ENCODE data around the gene FRS2.
A peak's percentile ranks its signal among the peaks of the same experiment; 100 is the strongest.

The FRS2 gene

DNA sequence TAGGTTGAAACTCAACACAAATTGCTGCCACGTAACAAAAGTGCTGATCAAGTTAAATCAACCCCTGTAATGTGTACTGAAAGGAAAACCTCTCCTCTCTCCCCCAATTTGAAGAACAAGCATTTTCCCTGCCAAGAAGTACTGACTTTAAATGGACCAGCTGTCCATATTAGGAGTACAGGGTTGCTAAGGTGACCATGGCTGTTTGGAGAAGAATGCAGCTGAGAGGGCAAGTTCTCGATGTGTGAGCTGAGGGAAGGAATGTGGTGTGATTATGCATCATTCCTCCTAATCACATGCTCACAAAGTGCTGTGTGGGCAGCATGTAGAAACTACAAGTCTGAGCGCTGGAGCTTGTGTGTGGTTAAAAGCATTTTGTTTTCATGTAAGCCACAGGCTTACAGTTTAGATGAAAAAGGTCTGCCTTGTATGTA is 64.2 kb downstream of the FRS2 start:
- peak; percentile 98 for DNase-seq (ENCODE audit: low read depth)
- H3K4me3 ChIP-seq (ENCODE audit: low read length): no peak overlapping the region
- TF ChIP-seq, protein P1, sequence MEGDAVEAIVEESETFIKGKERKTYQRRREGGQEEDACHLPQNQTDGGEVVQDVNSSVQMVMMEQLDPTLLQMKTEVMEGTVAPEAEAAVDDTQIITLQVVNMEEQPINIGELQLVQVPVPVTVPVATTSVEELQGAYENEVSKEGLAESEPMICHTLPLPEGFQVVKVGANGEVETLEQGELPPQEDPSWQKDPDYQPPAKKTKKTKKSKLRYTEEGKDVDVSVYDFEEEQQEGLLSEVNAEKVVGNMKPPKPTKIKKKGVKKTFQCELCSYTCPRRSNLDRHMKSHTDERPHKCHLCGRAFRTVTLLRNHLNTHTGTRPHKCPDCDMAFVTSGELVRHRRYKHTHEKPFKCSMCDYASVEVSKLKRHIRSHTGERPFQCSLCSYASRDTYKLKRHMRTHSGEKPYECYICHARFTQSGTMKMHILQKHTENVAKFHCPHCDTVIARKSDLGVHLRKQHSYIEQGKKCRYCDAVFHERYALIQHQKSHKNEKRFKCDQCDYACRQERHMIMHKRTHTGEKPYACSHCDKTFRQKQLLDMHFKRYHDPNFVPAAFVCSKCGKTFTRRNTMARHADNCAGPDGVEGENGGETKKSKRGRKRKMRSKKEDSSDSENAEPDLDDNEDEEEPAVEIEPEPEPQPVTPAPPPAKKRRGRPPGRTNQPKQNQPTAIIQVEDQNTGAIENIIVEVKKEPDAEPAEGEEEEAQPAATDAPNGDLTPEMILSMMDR (IDR thresholded peaks at IDR 0.05; ENCODE audit: insufficient read depth, low read depth, low read length, missing control alignments): no peak

DNA sequence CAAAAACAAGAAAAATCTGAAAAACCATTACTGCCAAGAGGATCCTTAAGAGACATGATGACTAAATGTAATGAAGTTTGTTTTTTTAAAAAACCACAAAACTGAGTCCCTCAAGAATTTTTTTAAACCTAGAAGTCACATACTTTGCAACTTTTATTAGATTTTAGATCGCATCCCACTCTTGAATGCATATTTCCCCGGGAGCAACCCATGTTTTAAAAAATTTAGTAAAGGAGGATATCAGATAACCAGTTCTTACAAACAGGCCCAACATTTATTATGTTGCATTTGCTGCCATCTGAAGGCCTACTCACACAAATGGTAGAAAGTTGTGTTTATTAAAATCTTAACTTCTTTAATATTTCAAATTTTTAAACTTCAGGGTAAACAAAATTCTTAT is 70.8 kb downstream of the FRS2 start:
- DNase-seq (ENCODE audit: low read depth): no peak
- TF ChIP-seq, protein P1 (IDR thresholded peaks at IDR 0.05; ENCODE audit: insufficient read depth, low read depth, low read length, missing control alignments): no peak
- no peak overlapping the region for H3K4me3 ChIP-seq (ENCODE audit: low read length)

- DNase-seq (ENCODE audit: low read depth): no peak
- H3K4me3 ChIP-seq (ENCODE audit: low read length): no peak overlapping the region
- TF ChIP-seq, protein P1 (IDR thresholded peaks at IDR 0.05; ENCODE audit: insufficient read depth, low read depth, low read length, missing control alignments): no peak
Measured at GRCh38 chr12:69544087-69544486, 73.9 kb downstream of the FRS2 start.

GRCh38 chr12:69545081-69545480 is 74.9 kb downstream of the FRS2 start:
- H3K4me3 ChIP-seq (ENCODE audit: low read length): no peak overlapping the region
- no peak for DNase-seq (ENCODE audit: low read depth)
- TF ChIP-seq, protein P1 (IDR thresholded peaks at IDR 0.05; ENCODE audit: insufficient read depth, low read depth, low read length, missing control alignments): no peak

- H3K4me3 ChIP-seq (ENCODE audit: low read length): no peak overlapping the region
- TF ChIP-seq, protein P1 (IDR thresholded peaks at IDR 0.05; ENCODE audit: insufficient read depth, low read depth, low read length, missing control alignments): no peak
- no peak for DNase-seq (ENCODE audit: low read depth)
Measured at GRCh38 chr12:69546693-69547438, 76.7 kb downstream of the FRS2 start.

GRCh38 chr12:69548687-69549086 is 78.5 kb downstream of the FRS2 start:
- no peak overlapping the region for H3K4me3 ChIP-seq (ENCODE audit: low read length)
- DNase-seq (ENCODE audit: low read depth): no peak
- TF ChIP-seq, protein P1 (IDR thresholded peaks at IDR 0.05; ENCODE audit: insufficient read depth, low read depth, low read length, missing control alignments): no peak
